Neuronal stem cell (in vitro differentiated cells): ENCODE measurements around the gene DLG2.

ENCODE experiments used
- DNase-seq: peaks from one replicate; pipeline ENCODE4 v3.0.0-alpha.2; 2013; ENCODE audit warnings: low spot score
- H2AFZ ChIP-seq: one replicate; pipeline ENCODE4 v1.6.1; 2013; ENCODE audit warnings: mild to moderate bottlenecking, low read length, inconsistent platforms
- H2AK5ac ChIP-seq: 2 replicates; pipeline ENCODE4 v1.6.1; 2013; ENCODE audit warnings: low read depth, mild to moderate bottlenecking, inconsistent platforms, low read length, moderate library complexity, mixed read lengths
- H2BK120ac ChIP-seq: 2 replicates; pipeline ENCODE4 v1.6.1; 2013; ENCODE audit warnings: low read depth, mild to moderate bottlenecking, inconsistent platforms, low read length, moderate library complexity, mixed read lengths
- H2BK12ac ChIP-seq: one replicate; pipeline ENCODE4 v1.6.1; 2013; ENCODE audit warnings: low read length, inconsistent platforms
- H2BK15ac ChIP-seq: 2 replicates; pipeline ENCODE4 v1.6.1; 2013; ENCODE audit warnings: mild to moderate bottlenecking, low read length, inconsistent platforms, mixed read lengths
- H2BK5ac ChIP-seq: one replicate; pipeline ENCODE4 v1.6.1; 2013; ENCODE audit warnings: inconsistent platforms, mild to moderate bottlenecking, low read length, moderate library complexity
- H3K14ac ChIP-seq: one replicate; pipeline ENCODE4 v1.6.1; 2013; ENCODE audit warnings: low read length, inconsistent platforms
- H3K18ac ChIP-seq: 2 replicates; pipeline ENCODE4 v1.6.1; 2013; ENCODE audit warnings: low read length, inconsistent platforms
- H3K23ac ChIP-seq: 2 replicates; pipeline ENCODE4 v1.6.1; 2013; ENCODE audit warnings: low read depth, mild to moderate bottlenecking, mixed read lengths, low read length, inconsistent platforms; ENCODE audit not compliant: poor library complexity
- H3K27ac ChIP-seq: replicated peaks from 3 replicates; pipeline ENCODE4 v1.5.1; 2013; ENCODE audit warnings: low read length, inconsistent platforms
- H3K27me3 ChIP-seq, 3 experiments: 2 replicates each; pipeline ENCODE4 v1.6.1; 2013; ENCODE audit warnings: low read length in 3 of 3, mild to moderate bottlenecking in 2 of 3, inconsistent platforms in 1 of 3, low read depth in 1 of 3, mixed read lengths in 1 of 3, moderate library complexity in 1 of 3; ENCODE audit not compliant: control insufficient read depth in 3 of 3, insufficient read depth in 3 of 3
- H3K36me3 ChIP-seq, 2 donors: replicated peaks in 1 of 2; 2 replicates each; pipeline ENCODE4 v1.6.1; 2013; ENCODE audit warnings: low read length in 2 of 2; ENCODE audit not compliant: control insufficient read depth in 2 of 2, insufficient read depth in 2 of 2
- H3K4ac ChIP-seq: 2 replicates; pipeline ENCODE4 v1.6.1; 2013; ENCODE audit warnings: inconsistent platforms, mild to moderate bottlenecking, low read length, moderate library complexity
- H3K4me1 ChIP-seq, 2 donors: 1 replicate in 1 of 2; 2 replicates in 1 of 2; pipeline ENCODE4 v1.6.1; 2013; ENCODE audit warnings: low read length in 2 of 2, low read depth in 1 of 2; ENCODE audit not compliant: control insufficient read depth in 2 of 2, insufficient read depth in 1 of 2
- H3K4me2 ChIP-seq: one replicate; pipeline ENCODE4 v1.6.1; 2013; ENCODE audit warnings: mild to moderate bottlenecking, low read length, inconsistent platforms; ENCODE audit not compliant: insufficient read depth, poor library complexity, severe bottlenecking
- H3K4me3 ChIP-seq, 2 donors: 2 replicates each; pipeline ENCODE4 v1.5.1; 2013; ENCODE audit warnings: low read length in 2 of 2, mild to moderate bottlenecking in 2 of 2, inconsistent platforms in 1 of 2, moderate library complexity in 1 of 2
- H3K79me1 ChIP-seq: one replicate; pipeline ENCODE4 v1.6.1; 2013; ENCODE audit warnings: low read depth, mild to moderate bottlenecking, inconsistent platforms, low read length, moderate library complexity
- H3K9ac ChIP-seq: one replicate; pipeline ENCODE4 v1.6.1; 2013; ENCODE audit warnings: mild to moderate bottlenecking, low read depth, low read length, inconsistent platforms; ENCODE audit not compliant: poor library complexity
- H3K9me3 ChIP-seq, 2 donors: replicated peaks in 1 of 2; 2 replicates each; pipeline versions ENCODE3 to v1.6.1; 2013; ENCODE audit warnings: low read length in 2 of 2, mild to moderate bottlenecking in 2 of 2, inconsistent platforms in 1 of 2, low read depth in 1 of 2, mixed read lengths in 1 of 2, moderate library complexity in 1 of 2; ENCODE audit not compliant: control insufficient read depth in 2 of 2, insufficient read depth in 1 of 2
- H4K8ac ChIP-seq: one replicate; pipeline ENCODE4 v1.6.1; 2013; ENCODE audit warnings: low read depth, mild to moderate bottlenecking, inconsistent platforms, low read length, moderate library complexity
- H4K91ac ChIP-seq: one replicate; pipeline ENCODE4 v1.6.1; 2013; ENCODE audit warnings: low read length, low read depth, mild to moderate bottlenecking, inconsistent platforms; ENCODE audit not compliant: poor library complexity
- WGBS, 2 donors: extraction: QIAGEN DNeasy Blood & Tissue Kit; methylation state at CpG; one replicate each; pipeline ENCODE4 v1.1.7; 2013; ENCODE audit warnings: missing lambda C conversion rate in 2 of 2, mixed read lengths in 1 of 2; ENCODE audit not compliant: insufficient read length in 2 of 2, insufficient replicate concordance in 1 of 2; ENCODE audit errors: extremely low coverage in 2 of 2; 5-methylcytosine and 5-hydroxymethylcytosine counted together

The DLG2 gene

GRCh38 chr11:83629775-83630174 is 1997.4 kb downstream of the DLG2 start:
- no peak overlapping the region for H2AK5ac ChIP-seq
- no peaks in the 10 kb centered on the region for H3K36me3 ChIP-seq
- no peak overlapping the region for H3K14ac ChIP-seq
- H2BK120ac ChIP-seq = no peak overlapping the region
- no peak overlapping the region for H3K4me2 ChIP-seq
- no peak overlapping the region for H3K27ac ChIP-seq
- no peak overlapping the region for H3K4ac ChIP-seq
- no peak overlapping the region for H4K8ac ChIP-seq
- WGBS, 2 donors = no CpG with 5 or more reads among the region's 2 CpGs
- no peak overlapping the region for H3K23ac ChIP-seq
- no peak overlapping the region for H4K91ac ChIP-seq
- no peaks in the 10 kb centered on the region for H3K79me1 ChIP-seq
- peaks cover 2 to 13% of the 10 kb centered on the region in 2 donors for H3K4me1 ChIP-seq
- no peaks in the 10 kb centered on the region for H3K27me3 ChIP-seq
- no peak overlapping the region for H2BK12ac ChIP-seq
- H2AFZ ChIP-seq = peak overlapping the region; percentile 71
- H3K18ac ChIP-seq = no peak overlapping the region
- H3K4me3 ChIP-seq = no peak overlapping the region
- H3K9me3 ChIP-seq = no peaks in the 10 kb centered on the region
- no peak for DNase-seq
- no peak overlapping the region for H2BK15ac ChIP-seq
- H2BK5ac ChIP-seq = no peak overlapping the region
- H3K9ac ChIP-seq = no peak overlapping the region

- Histone ChIP-seq H2BK15ac (no peak overlapping the region), H2AFZ (peak overlapping the region; percentile 71), H4K91ac (no peak overlapping the region), H3K4me1 (peaks cover 2 to 13% of the 10 kb centered on the region in 2 donors), H3K14ac (no peak overlapping the region), H3K4me2 (no peak overlapping the region), H3K79me1 (no peaks in the 10 kb centered on the region), H3K27me3 (no peaks in the 10 kb centered on the region), H3K18ac (no peak overlapping the region), H3K27ac (no peak overlapping the region), H3K36me3 (no peaks in the 10 kb centered on the region), H2AK5ac (no peak overlapping the region), H3K4ac (no peak overlapping the region), H2BK120ac (no peak overlapping the region), H3K9me3 (no peaks in the 10 kb centered on the region), H3K9ac (no peak overlapping the region), H2BK12ac (no peak overlapping the region), H3K23ac (no peak overlapping the region), H3K4me3 (no peak overlapping the region), H4K8ac (no peak overlapping the region), H2BK5ac (no peak overlapping the region)
- no peak for DNase-seq
- no CpG with 5 or more reads among the region's 5 CpGs for WGBS, 2 donors
Measured at GRCh38 chr11:83628622-83629355, 1998.4 kb downstream of the DLG2 start.

GRCh38 chr11:83625336-83625735 is 2001.8 kb downstream of the DLG2 start:
- no peak overlapping the region for H3K18ac ChIP-seq
- no peaks in the 10 kb centered on the region for H3K36me3 ChIP-seq
- no peak overlapping the region for H2AK5ac ChIP-seq
- peaks cover 2 to 11% of the 10 kb centered on the region in 2 donors for H3K4me1 ChIP-seq
- no peak overlapping the region for H3K23ac ChIP-seq
- H2BK15ac ChIP-seq = no peak overlapping the region
- H4K8ac ChIP-seq = no peak overlapping the region
- WGBS, 2 donors = no CpG with 5 or more reads among the region's 3 CpGs
- H3K4me3 ChIP-seq = no peak overlapping the region
- no peak overlapping the region for H3K4ac ChIP-seq
- no peaks in the 10 kb centered on the region for H3K79me1 ChIP-seq
- no peak overlapping the region for H3K4me2 ChIP-seq
- no peak overlapping the region for H2BK5ac ChIP-seq
- H3K27ac ChIP-seq = no peak overlapping the region
- no peak overlapping the region for H2AFZ ChIP-seq
- no peak overlapping the region for H3K14ac ChIP-seq
- no peak overlapping the region for H2BK120ac ChIP-seq
- no peak overlapping the region for H4K91ac ChIP-seq
- no peak for DNase-seq
- H3K9me3 ChIP-seq = no peaks in the 10 kb centered on the region
- H3K9ac ChIP-seq = no peak overlapping the region
- no peak overlapping the region for H2BK12ac ChIP-seq
- H3K27me3 ChIP-seq = no peaks in the 10 kb centered on the region

GRCh38 chr11:83617671-83618070 is 2009.5 kb downstream of the DLG2 start:
- Histone ChIP-seq H3K4me1 (peaks cover 3 to 4% of the 10 kb centered on the region in 2 donors), H3K4me3 (no peak overlapping the region), H3K79me1 (no peaks in the 10 kb centered on the region), H2AK5ac (no peak overlapping the region), H3K9ac (no peak overlapping the region), H3K18ac (no peak overlapping the region), H3K36me3 (no peaks in the 10 kb centered on the region), H3K27ac (no peak overlapping the region), H2BK15ac (no peak overlapping the region), H3K14ac (no peak overlapping the region), H3K4ac (no peak overlapping the region), H2BK5ac (no peak overlapping the region), H3K23ac (no peak overlapping the region), H2AFZ (no peak overlapping the region), H2BK120ac (no peak overlapping the region), H3K9me3 (no peaks in the 10 kb centered on the region), H4K91ac (no peak overlapping the region), H3K4me2 (no peak overlapping the region), H2BK12ac (no peak overlapping the region), H3K27me3 (no peaks in the 10 kb centered on the region), H4K8ac (no peak overlapping the region)
- WGBS, 2 donors = no CpG with 5 or more reads among the region's 1 CpG
- no peak for DNase-seq
